Activated T-helper 1 cell treated with Interleukin-2 at 50 U/mL for 16 hours (primary cell): ENCODE measurements around the gene SLC15A4.

Experiments
- DNase-seq: peaks from one replicate; pipeline ENCODE4 v3.0.0-alpha.2; 2020; ENCODE audit warnings: low read depth

Gene SLC15A4

DNA sequence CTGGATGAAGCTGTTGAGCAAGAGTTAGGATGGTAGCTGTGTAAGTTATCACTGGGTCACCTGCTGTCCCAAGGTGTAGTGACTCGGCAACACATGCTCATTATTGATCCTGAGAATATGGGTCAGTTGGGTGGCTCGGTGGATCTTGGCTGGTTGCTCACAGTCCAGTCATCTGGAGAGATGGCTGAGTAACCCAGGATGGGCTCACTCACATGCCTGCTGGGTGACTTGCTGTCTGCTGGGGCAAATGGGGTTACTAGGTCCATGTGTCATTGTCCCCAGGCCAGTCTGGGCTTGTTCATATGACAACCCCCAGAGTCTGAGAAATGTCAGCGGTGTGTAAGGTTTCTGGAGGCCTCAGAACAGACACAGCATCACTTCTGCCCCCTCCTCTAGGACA lies 69.5 kb downstream of the SLC15A4 start:
- DNase-seq = no peak

DNA sequence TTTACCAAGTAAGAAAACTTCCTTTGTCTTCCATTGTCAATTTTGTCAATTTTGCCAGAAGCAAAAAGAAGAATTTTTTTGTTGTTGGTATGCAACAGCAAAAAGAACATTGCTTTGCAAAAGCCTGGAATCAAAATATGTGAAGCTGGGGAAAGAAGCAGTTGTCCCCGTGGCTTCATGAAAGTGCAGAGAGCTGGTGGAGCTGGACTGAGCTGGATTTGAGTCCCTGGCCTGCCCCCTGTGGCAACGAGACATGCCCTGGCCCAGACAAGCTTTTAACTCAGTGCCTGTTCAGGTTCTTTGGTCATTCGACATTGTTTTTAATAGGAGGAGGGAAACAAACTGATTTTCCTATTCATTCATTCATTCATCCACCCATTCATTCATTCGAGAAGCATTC lies 70.3 kb downstream of the SLC15A4 start:
- no peak for DNase-seq

DNA sequence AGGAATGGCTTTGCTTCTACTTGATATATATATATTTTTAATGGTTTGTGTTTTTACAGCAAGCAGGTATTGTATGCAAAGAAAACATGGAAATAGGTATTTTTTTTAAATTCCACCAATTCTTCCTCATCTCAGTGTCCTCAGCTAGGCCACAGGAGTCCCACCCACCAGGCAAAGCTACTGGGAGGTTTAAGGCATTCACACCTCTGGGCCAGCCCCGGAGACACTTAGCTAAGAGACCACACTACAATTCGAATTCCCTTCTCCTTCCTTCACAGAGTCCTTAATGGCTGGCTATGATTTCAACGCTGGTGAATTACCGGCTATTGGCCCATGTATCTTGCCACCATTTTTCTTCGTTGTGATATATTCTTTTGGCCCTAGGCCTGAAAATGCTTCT lies 71.4 kb downstream of the SLC15A4 start:
- no peak for DNase-seq

DNA sequence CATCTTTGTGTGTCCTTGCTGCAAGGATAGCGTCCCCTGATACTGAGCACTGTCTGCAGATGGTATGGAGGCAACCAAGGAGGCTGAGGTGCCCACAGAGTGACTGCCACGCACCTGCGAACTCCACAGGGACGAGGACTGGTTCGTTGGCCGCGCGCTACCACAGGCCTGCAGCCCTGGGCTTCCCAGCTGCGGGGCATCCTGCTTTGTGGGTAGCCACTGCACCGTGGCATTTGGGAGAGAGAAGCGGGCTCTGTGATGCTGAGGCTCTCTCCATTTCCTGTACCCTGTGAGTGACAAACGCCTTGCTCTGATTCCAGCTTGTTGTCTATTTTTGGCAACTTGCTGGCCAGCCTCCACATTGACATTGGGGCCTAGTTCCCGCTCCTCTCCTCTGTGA lies 76.3 kb downstream of the SLC15A4 start:
- no peak for DNase-seq

DNA sequence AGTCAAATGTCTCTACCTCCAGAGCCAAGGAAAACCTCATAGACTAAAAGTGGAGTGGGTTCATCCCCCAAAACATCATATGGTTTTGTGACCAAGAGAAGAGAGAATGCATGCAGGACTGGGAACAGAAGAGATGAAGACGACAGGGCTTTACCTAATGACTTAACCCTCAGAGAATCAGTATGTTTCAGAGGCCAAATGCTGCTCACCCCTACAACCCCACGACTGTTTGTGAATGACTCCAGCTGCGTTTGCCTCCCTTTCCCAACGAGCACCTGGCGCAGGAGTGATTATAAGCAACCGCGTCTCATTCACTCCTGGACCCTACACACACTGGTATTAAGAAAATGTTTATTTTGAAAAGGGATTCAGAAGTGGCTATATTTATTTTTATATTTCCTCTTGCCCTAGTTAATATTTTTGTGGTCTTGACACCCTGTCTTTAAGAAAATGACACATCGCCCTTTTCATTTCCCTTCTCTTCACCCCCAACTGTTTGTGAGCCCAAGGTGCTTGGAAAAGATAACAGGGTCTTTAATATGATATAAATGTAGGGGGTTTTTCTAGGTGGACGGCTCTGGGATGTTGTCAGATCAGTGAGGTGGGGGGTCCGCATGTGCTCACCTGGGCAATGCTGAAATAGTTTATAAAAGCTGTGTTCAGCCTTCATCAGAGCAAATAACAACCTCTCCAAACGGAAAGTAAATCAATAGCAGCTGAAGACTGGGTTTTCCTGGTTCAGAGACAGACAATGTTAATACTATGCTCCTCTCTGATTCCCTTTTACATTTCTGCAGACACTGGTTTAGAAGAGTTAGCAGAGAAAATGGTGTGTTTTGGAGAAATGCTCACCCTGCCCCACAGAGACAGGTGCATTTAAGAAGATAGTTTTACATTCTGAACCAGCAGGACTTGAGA lies 77.7 kb downstream of the SLC15A4 start:
- no peak for DNase-seq

DNA sequence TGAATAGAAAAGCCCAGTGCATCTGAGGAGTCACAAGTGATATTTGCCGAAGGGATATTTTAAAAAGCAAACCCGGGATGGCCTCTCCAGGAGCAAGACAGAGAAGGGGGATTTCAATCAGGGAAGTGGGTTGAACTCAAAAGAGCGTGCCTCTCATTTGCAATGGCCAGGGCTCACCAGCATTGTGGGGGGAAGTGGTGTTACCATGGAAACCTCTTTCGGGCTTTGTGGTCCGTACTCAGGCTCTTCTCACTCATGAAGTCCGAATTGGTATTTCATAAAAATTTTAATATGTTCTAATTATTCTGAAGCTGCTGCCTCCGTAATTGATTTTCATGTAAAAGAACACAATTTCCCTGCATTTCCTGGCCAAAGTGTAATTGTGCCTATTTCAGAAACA lies 79.8 kb downstream of the SLC15A4 start:
- no peak for DNase-seq
